Stimulated activated naive CD8-positive, alpha-beta T cell treated with anti-CD3 and anti-CD28 coated beads, Interleukin-15, amount 100 ng/mL, for 72 hours (primary cell): ENCODE measurements around the gene KCNT1.
A peak's percentile ranks its signal among the peaks of the same experiment; 100 is the strongest.

Experiments
- ATAC-seq: fragments of 150-1000 bp; cut with Tn5 transposase; 2 replicates; pipeline ENCODE4 v1.10.0; 2021; ENCODE audit warnings: mild to moderate bottlenecking, moderate library complexity
- DNase-seq, 2 donors: peaks; one replicate each; pipeline ENCODE4 v3.0.0; 2021 to 2022
- H3K27ac Mint-ChIP-seq, 2 donors: one replicate each; pipeline ENCODE4 v1.8.0; 2022; ENCODE audit warnings: mild to moderate bottlenecking in 2 of 2, mixed read lengths in 2 of 2, moderate library complexity in 2 of 2
- H3K27me3 Mint-ChIP-seq: one replicate; pipeline ENCODE4 v1.8.0; 2022; ENCODE audit warnings: mixed read lengths
- H3K4me1 Mint-ChIP-seq: one replicate; pipeline ENCODE4 v1.8.0; 2022; ENCODE audit warnings: mild to moderate bottlenecking, mixed read lengths
- H3K4me3 Mint-ChIP-seq, 2 donors: one replicate each; pipeline ENCODE4 v1.8.0; 2022; ENCODE audit warnings: mild to moderate bottlenecking in 2 of 2, mixed read lengths in 2 of 2, moderate library complexity in 1 of 2
- H3K9me3 Mint-ChIP-seq, 2 donors: one replicate each; pipeline ENCODE4 v1.8.0; 2022; ENCODE audit warnings: mixed read lengths in 2 of 2

KCNT1 gene

GRCh38 chr9:135778421-135778820, 76.4 kb downstream of the KCNT1 start:
- H3K9me3 Mint-ChIP-seq: no peaks in the 10 kb centered on the region
- DNase-seq: no peak
- no peaks in the 10 kb centered on the region for H3K4me1 Mint-ChIP-seq
- H3K4me3 Mint-ChIP-seq: no peak overlapping the region
- H3K27ac Mint-ChIP-seq: peak overlapping the region in 1 of 2 donors; percentile 20
- H3K27me3 Mint-ChIP-seq: no peaks in the 10 kb centered on the region
- no peak for ATAC-seq

DNA sequence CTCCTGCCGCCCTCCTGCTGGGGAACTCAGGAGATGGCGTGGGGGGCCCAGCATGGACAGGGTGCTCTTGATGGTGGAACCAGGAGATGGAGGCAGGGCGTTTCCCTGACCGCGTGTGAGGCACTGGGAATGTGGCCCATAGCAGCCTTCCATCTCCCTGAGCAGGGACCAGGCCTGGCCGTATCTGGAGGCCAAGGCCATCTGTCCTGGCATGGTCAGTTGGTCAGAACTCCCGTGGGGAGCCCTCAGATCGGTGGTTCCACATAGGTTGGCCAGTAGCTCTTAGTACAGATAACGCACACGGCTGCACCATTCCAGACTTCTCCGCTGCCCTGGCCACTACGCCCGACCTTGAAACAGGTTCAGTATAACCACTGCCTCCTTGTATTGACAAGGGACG, 77.6 kb downstream of the KCNT1 start:
- Mint-ChIP-seq H3K9me3 (no peaks in the 10 kb centered on the region), H3K4me3 (no peak overlapping the region), H3K27me3 (no peaks in the 10 kb centered on the region), H3K4me1 (no peaks in the 10 kb centered on the region), H3K27ac (no peak overlapping the region)
- DNase-seq: no peak
- ATAC-seq: no peak

DNA sequence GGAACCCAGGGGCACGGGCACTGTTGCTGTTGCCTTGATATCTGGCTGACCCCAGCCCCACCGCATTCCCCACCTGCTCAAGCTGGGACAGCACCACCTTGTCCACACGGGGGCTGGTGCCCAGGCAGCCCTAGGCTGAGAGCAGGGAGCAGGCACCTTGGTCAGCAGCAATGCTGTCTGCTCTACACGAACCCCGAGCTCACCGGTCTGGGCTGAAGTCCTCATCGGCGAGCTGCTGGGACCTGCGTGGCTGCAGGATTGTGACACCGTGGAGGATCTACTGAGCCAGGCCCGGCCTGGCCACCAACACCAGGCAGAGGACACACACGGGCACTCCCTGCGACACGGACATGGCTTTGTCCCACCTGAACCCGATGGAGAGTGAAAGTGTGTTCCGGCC, 78.1 kb downstream of the KCNT1 start:
- no peak for ATAC-seq
- no peak overlapping the region for H3K4me3 Mint-ChIP-seq
- H3K4me1 Mint-ChIP-seq: no peaks in the 10 kb centered on the region
- H3K27ac Mint-ChIP-seq: no peak overlapping the region
- no peaks in the 10 kb centered on the region for H3K9me3 Mint-ChIP-seq
- DNase-seq: no peak
- no peaks in the 10 kb centered on the region for H3K27me3 Mint-ChIP-seq

- ATAC-seq: no peak
- no peak overlapping the region for H3K4me3 Mint-ChIP-seq
- DNase-seq: no peak
- no peaks in the 10 kb centered on the region for H3K9me3 Mint-ChIP-seq
- H3K4me1 Mint-ChIP-seq: no peaks in the 10 kb centered on the region
- H3K27me3 Mint-ChIP-seq: no peaks in the 10 kb centered on the region
- H3K27ac Mint-ChIP-seq: no peak overlapping the region
Measured at GRCh38 chr9:135780626-135781025, 78.6 kb downstream of the KCNT1 start.

DNA sequence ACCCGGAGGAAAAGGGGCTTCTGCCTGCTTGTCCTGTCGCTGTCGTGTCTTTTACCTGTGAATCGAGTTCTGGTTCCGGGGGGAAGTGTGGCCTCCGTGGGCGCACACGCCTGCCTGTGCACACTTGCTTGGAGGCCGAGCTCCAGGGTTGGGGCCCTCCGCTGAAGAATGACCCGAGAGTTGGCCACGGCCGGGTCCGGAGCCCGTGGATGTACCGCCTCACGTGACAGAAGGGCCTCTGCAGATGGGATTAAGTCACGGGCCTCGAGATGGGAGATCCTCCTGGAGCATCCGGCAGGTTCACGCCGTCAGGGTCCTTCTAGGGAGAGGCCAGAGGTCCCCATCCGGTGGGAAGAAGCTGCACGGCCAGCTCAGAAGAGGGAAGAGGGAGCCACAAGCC, 81.0 kb downstream of the KCNT1 start:
- no peak overlapping the region for H3K27ac Mint-ChIP-seq
- no peaks in the 10 kb centered on the region for H3K9me3 Mint-ChIP-seq
- DNase-seq (no peak), ATAC-seq (no peak)
- H3K4me3 Mint-ChIP-seq: no peak overlapping the region
- H3K4me1 Mint-ChIP-seq: no peaks in the 10 kb centered on the region
- no peaks in the 10 kb centered on the region for H3K27me3 Mint-ChIP-seq

DNA sequence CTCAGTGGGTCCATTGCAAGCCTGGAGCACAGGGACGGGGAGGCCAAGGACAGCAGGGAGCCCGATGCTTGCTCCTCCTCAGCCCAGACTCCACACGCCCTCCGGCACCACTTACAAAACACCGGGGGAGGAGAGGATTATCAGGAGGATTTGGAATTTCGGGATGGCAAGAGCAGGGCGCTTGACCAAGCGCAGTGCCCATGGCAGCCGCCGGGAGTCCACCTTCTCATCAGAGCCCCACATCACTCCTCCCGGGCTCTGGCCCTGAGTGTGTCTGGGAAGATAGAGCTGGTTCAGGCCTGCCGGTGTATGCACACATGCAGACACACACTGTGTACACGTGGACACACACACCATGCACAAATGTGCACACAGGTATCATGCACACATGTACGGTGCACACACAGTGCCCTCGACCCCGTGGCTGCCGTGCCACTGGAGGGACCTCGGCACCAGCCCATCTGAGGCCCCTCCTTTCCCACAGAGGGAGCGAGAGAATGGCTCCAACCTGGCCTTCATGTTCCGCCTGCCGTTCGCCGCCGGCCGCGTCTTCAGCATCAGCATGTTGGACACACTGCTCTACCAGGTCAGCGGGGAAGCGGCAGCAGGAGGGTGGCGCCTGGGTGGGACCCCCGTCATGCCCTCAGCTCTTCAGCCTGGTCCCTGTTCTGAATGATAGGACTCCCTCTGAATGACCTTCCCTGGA, 81.7 kb downstream of the KCNT1 start:
- no peak overlapping the region for H3K4me3 Mint-ChIP-seq
- H3K9me3 Mint-ChIP-seq: no peaks in the 10 kb centered on the region
- ATAC-seq (no peak), DNase-seq (no peak)
- H3K27ac Mint-ChIP-seq: no peak overlapping the region
- H3K27me3 Mint-ChIP-seq: no peaks in the 10 kb centered on the region
- H3K4me1 Mint-ChIP-seq: no peaks in the 10 kb centered on the region

DNA sequence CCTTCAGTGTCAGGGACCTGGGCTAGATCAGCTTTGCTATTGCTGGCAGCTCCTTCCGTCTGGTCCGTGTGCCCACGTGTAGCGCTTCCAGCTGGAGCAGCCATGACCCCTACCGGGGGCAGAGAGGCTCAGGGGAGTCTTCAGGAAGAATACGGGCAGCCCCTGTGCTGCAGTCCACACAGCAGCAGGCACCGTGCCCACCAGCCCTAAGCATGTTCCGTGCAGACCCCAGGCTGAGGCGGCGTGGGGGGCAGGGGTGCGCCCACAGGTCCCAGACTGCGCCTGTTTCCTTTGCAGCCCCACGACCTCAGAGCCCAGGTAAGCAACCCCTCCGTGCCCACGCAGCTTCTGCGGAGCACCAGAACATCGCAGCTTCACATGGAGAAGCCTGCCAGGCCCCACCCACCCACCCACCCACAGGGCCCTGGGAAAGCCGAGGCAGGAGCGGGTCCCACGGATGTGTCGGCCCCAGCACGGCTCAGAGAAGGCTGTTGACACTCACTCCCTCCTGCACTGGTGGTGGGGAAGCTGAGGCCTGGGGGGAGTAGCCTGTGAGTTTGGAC, 83.1 kb downstream of the KCNT1 start:
- DNase-seq (no peak), ATAC-seq (no peak)
- Mint-ChIP-seq H3K4me3 (no peak overlapping the region), H3K9me3 (no peaks in the 10 kb centered on the region), H3K27ac (no peak overlapping the region), H3K27me3 (no peaks in the 10 kb centered on the region), H3K4me1 (no peaks in the 10 kb centered on the region)

GRCh38 chr9:135786146-135786690, 84.2 kb downstream of the KCNT1 start:
- H3K27me3 Mint-ChIP-seq: no peaks in the 10 kb centered on the region
- ATAC-seq: no peak
- no peak overlapping the region for H3K4me3 Mint-ChIP-seq
- no peaks in the 10 kb centered on the region for H3K4me1 Mint-ChIP-seq
- no peak overlapping the region for H3K27ac Mint-ChIP-seq
- H3K9me3 Mint-ChIP-seq: no peaks in the 10 kb centered on the region
- DNase-seq: no peak

- no peaks in the 10 kb centered on the region for H3K27me3 Mint-ChIP-seq
- no peak for DNase-seq
- no peak overlapping the region for H3K27ac Mint-ChIP-seq
- no peaks in the 10 kb centered on the region for H3K9me3 Mint-ChIP-seq
- no peaks in the 10 kb centered on the region for H3K4me1 Mint-ChIP-seq
- ATAC-seq: no peak
- no peak overlapping the region for H3K4me3 Mint-ChIP-seq
Measured at GRCh38 chr9:135787317-135787716, 85.3 kb downstream of the KCNT1 start.

DNA sequence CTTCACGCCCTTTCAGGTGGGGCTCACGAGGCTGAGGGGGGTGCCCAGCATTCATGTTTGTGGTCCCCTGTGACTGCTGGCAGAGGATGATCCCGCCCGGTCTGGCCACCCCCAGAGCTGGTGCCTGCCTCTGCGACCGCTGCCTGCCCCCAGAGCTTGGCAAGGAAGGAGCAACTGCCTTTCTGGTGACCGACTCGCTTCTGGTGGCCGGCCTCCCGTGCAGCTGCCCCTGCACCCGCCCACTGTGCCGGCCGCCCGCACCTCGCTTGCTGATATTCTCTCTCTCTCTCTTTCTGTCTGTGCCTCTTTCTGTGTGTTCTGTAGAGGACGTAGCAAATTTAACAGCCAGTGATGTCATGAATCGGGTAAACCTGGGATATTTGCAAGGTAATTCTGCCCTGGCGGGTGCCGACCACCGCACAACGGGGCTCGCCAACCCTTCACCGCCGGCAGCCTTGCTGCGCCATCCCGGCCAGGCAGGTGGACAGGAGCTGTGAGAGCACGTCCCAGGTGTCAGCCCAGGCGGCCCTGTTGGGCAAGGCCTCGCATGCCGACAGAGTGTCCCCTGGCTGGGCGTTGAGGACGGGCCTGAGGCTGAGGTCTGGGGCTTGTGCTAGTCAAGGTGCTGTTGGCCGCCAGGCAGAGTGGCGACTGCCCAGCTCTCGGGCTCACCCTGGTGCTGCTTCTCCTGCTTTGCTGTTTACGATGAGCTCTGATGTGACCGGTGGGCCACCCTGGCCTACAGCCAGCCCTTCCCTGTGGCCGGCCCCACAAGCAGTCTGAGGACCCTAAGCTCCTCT, 86.0 kb downstream of the KCNT1 start:
- Mint-ChIP-seq H3K9me3 (no peaks in the 10 kb centered on the region), H3K27ac (peak overlapping the region in 1 of 2 donors; percentile 76), H3K27me3 (no peaks in the 10 kb centered on the region), H3K4me1 (no peaks in the 10 kb centered on the region), H3K4me3 (no peak overlapping the region)
- DNase-seq (no peak), ATAC-seq (no peak)

DNA sequence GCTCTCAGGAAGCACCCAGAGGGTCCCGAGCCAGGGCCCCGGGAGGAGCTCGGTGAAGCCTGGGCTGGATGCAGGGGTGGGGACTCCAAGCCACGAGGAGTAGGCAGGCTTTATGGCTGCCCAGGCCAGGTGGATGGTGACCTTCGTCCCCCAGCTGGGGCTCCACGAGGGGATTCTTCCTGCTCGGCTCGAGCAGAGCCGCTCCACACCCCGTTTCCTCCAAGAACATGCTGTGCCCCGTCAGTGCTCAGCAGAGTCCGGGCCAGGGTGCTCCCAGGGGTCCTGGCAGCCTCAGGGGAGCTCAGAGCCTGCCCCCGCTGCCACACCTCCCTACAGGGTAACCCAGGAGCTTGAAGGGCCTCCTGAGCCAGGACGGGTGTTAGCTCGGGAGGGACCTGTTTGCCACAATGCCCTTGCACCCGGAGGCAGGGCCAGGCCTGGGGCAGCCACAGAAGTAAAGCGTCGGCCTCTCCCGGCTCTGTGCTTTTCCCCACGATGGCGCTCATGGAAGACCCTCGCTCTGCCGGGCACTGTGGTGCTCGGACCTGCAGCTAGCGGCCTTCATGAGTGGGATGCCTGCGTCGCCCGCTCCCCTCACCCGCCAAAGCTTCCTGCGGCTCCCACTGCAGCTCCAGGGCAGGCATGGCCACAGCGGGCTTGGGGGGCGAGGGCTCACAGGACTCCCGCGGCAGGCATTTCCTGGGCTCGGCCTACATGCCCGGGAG, 86.8 kb downstream of the KCNT1 start:
- ATAC-seq: no peak

GRCh38 chr9:135789838-135790291, 87.9 kb downstream of the KCNT1 start:
- DNase-seq (no peak), ATAC-seq (no peak)
- no peak overlapping the region for H3K27ac Mint-ChIP-seq
- no peak overlapping the region for H3K4me3 Mint-ChIP-seq
- H3K4me1 Mint-ChIP-seq: no peaks in the 10 kb centered on the region
- H3K9me3 Mint-ChIP-seq: no peaks in the 10 kb centered on the region
- no peaks in the 10 kb centered on the region for H3K27me3 Mint-ChIP-seq

More for the DNA sequence above, 86.8 kb downstream of the KCNT1 start:
- Mint-ChIP-seq H3K27ac (peak overlapping the region in 1 of 2 donors; percentile 85), H3K4me3 (no peak overlapping the region), H3K27me3 (no peaks in the 10 kb centered on the region), H3K4me1 (no peaks in the 10 kb centered on the region), H3K9me3 (no peaks in the 10 kb centered on the region)
- DNase-seq: no peak

DNA sequence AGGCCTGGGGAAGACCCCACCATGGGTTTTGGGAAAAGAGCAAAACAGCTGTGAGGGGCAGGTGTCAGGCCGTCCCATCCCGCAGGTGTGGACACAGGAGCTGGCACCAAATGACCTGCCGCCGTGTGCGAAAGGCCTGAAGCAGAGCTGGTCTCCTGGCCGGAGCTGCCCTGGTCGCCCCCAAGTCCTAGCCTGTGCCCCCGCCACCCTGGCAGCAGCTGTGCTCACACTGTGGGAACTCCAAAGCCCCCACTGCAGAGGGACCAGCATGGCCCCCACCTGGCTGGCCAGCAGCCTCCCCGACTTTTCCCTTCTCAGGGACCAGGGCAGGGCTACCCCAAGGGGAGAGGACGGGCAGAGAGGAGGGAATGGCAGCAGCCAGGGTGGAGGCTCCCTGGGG, 88.4 kb downstream of the KCNT1 start:
- no peak overlapping the region for H3K27ac Mint-ChIP-seq
- H3K4me3 Mint-ChIP-seq: no peak overlapping the region
- H3K9me3 Mint-ChIP-seq: no peaks in the 10 kb centered on the region
- H3K27me3 Mint-ChIP-seq: no peaks in the 10 kb centered on the region
- ATAC-seq (no peak), DNase-seq (no peak)
- H3K4me1 Mint-ChIP-seq: no peaks in the 10 kb centered on the region

GRCh38 chr9:135790850-135791249, 88.9 kb downstream of the KCNT1 start:
- Mint-ChIP-seq H3K4me3 (no peak overlapping the region), H3K9me3 (no peaks in the 10 kb centered on the region), H3K27ac (no peak overlapping the region), H3K4me1 (no peaks in the 10 kb centered on the region), H3K27me3 (no peaks in the 10 kb centered on the region)
- DNase-seq (no peak), ATAC-seq (no peak)

DNA sequence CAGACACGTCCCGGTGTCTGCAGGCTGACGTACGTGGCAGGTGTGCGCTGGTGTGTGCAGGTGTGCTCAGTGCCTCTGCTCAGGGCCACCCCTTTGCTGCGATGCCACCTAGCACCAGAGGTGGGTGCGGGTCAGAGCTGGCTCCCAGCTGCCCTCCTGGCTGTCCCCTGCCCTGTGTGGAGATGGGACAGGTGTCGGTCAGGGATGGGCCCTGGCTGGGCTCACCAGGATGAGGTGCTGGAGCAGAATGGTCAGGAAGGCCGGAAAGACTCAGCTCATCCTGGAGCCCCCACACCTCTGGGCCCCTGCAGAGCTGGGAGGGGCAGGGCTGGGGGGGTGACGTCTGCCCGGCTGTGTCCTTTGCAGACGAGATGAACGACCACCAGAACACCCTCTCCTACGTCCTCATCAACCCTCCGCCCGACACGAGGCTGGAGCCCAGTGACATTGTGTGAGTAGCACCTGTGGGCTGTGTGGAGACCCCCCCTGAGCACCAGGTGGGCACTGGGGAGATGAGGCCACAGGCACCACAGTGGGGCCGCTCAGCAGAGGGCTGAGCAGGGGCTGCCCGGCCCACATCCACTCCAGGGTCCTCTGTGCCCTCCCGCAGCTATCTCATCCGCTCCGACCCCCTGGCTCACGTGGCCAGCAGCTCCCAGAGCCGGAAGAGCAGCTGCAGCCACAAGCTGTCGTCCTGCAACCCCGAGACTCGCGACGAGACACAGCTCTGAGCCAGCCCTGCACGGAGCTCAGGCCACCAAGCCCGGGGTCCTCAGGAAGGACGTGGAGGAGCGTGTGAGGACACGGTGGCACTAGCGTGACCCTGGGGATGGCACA, 89.7 kb downstream of the KCNT1 start:
- H3K27me3 Mint-ChIP-seq: no peaks in the 10 kb centered on the region
- H3K27ac Mint-ChIP-seq: peak overlapping the region in 1 of 2 donors; percentile 54
- no peak for DNase-seq
- H3K4me3 Mint-ChIP-seq: no peak overlapping the region
- H3K9me3 Mint-ChIP-seq: no peaks in the 10 kb centered on the region
- no peak for ATAC-seq
- H3K4me1 Mint-ChIP-seq: no peaks in the 10 kb centered on the region
